ENCODE measurements around the gene PLIN1. TPM values are rescaled to one million over a fixed set of nuclear protein-coding genes. Genes with fewer than 3 reads are reported as not detected.

PLIN1 gene
- total RNA-seq, 1 donor from 2014 or later, result 0.15 TPM

DNA sequence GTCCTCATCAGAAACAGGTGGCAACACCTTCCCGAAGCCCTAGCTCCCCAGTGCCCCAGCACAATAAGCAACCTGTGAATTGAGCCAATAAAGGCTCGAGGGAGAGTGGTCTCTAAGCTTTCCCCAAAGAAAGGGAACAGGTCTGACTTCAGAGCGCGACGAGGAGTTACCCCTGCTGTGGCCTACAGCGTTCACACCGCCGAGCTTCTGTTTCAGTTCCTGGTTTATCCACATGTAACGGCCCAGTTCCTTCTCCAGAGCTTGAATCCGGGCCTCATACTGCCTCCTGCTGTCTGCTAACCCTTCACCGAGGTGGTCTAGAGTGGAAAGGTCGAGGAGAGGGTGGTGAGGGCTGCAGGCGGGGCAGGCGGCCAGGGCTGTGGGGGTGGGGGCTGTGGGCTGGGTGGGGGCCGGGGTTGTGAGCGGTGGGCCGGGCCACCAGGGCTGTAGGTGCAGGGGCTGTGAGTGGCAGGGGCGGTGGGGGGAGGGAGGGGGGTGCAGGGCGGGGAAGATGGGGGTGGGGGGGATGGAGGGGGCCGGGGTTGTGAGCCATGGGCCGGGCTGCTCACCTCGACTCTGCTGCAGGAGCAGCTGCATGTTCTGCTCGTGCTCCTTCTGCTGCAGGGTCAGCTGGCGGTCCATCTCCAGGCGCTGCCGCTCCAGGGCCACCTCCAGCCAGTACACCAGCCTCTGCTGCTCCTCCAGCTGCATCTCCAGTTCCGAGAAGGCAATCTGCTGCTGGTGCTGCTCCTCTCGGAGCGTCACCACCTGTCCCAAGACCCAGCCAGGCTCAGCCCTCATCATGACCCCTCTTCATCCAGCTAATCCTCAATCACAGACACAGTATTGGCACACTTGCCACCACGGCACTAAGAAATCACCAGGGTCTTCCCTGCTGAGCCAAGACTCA lies 50.1 kb downstream of the PLIN1 start:
- no peak for DNase-seq (ENCODE audit: low read depth)

DNA sequence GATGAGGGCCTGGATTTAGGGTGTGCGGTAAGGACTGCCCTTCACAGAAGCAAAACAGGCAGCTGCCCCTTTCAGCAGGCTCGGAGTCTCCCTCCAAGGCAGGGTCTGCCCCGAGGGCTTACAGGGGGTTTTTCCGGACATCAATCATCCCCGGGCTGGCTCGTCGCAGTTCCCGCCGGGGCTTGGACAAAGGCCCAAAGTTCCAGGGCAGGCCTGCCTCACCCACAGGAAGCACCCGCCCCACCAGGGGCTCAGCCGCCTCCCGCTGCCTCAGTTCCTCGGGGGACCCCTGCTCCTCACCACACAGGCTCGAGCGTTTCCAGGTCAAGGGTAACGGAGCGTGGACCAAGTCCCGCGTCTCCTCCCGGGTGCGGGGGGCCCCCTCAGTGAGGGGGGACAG lies 50.9 kb downstream of the PLIN1 start:
- DNase-seq (ENCODE audit: low read depth), result no peak

DNA sequence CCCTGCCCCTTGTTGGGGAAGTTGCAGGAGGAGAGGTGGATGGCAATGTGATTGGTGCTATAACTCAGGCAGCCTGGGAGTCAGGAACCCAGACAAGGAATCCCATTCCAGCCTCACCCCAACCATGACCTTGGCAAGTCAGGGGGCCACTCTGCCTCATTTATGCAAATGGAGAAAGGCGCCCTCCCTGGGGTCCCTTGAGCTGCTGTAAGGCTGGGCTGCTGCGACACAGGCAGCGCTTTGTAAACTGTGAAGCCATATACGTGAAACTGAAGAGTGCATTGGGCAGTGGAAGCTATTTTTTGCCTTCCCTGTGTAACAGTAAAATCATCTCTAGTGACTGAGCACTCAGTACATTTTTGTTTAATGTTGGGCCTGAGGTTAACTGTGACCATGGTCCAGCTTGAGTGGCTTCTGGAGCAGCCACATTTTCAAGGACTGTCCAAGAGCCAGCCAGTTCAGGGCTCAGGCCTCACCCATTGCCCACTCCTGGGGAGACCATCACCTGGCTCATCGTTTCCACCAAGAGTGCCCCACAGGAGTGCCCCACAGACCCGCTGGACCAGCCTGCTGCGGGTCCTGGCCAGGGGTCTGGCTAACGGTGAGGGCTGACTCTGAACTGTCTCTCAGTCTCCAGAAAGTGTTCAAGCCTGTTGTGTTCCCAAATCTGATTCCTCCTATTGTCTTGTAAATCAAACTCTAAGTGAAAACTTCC lies 51.8 kb downstream of the PLIN1 start:
- no peak for DNase-seq (ENCODE audit: low read depth)

DNA sequence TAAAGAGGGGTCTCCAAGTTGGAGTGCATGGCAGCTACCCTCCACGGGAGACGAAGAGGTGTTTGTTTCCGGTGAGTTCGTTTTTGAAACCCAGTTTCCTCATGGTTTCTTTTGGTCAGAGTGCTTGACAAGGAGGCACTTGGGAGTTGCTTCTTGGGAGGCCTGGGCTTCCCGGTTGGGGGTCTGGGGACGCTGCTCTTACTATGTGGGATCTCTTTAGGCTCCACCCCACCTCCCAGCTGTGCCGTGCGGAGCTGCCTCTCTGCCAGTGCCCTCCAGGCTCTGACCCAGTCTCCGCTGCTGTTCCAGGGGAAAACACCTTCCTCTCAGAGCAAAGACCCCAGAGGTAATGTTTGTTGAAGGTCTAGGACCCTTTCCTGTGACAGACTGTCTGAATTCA lies 53.5 kb downstream of the PLIN1 start:
- no peak for DNase-seq (ENCODE audit: low read depth)

DNA sequence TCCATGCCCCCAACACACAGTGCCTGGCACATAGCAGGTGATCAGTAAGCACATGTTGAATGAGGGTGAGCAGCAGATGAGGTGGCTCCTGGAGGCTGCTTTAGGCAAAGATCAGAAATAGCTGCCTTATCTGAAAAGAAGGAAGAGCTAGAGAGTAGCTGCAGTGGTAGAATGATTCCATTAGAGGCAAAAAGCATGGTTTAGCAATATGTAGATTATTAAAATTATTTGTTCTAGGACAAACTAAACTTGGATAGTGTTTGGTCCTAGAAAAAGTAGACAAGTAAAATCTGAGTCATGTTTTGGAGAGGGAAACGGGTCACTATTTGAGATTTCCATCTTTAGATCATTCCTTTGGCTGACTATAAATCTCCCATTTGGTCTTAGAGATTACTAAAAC lies 56.0 kb downstream of the PLIN1 start:
- no peak for DNase-seq (ENCODE audit: low read depth)

DNA sequence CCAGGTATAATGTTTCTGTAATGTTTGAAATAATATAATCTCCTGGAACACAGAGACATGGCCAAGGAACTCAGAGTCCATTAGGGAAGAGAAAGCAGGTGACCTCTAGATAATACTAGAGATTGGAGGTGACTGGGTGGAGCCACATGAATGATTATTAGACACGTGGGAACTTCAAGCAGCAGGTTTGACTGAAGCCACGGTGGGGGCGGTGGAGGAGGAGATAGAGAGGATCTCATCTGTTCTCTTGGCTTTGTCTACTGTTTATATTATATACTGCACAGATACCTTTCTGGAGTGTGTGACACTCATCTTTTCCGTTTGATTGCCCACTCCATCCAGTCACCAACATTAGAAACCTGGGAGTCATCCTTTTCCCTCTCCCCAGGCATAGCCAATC lies 57.6 kb downstream of the PLIN1 start:
- DNase-seq (ENCODE audit: low read depth), result no peak

DNA sequence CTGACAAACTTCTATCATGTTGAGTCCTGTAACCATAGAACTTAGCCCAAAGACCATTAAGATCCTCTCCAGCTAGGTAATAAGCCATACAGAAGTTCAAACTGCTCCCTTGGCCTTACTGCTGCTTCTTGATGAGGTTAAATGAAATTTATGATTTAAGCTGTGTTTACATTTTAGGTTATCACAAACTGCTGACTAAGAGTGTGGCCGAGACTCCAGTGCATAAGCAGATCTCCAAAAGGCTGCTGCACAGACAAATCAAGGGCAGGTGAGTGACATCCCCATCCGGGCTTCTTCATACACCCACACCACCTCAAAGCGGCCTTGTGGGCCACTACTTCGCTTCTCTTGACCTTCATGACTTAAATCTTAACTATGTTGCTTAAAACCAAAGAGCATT lies 62.9 kb downstream of the PLIN1 start:
- no peak for DNase-seq (ENCODE audit: low read depth)

DNA sequence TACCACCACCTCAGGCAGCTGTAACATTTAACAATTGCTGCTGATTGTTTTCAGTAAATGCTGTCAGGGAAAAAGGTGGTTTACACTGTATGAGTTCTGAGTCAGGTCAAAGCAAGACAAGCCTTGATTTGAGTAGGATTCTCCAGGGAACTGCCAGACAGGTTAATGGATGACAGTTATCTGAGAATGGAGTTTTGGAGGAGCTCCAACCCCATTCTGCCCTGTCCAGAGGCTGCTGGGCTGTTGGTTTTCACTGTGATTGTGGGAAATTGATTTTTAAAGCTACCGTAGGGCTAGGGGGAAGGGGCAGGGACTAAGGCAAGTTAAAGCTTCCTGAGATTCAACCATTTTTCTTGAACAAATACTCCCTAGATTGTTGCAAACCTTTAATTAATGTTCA lies 64.0 kb downstream of the PLIN1 start:
- peak; percentile 4 for DNase-seq (ENCODE audit: low read depth)

Other genes with a start within 250 kb of the PLIN1 start
- gene RHCG, start 182.8 kb downstream of the PLIN1 start, total RNA-seq, result 0.10 and 1.6 TPM in 2 replicates
- 0.65 and 1.9 TPM in 2 replicates for gene TICRR, start 103.9 kb downstream of the PLIN1 start, total RNA-seq
- 1.4 and 4.1 TPM in 2 replicates for gene KIF7, start 23.9 kb downstream of the PLIN1 start, total RNA-seq
- 3.3 and 11.6 TPM in 2 replicates for gene PEX11A, start 11.4 kb upstream of the PLIN1 start, total RNA-seq
- gene WDR93, start 11.4 kb upstream of the PLIN1 start, total RNA-seq, result 0.69 and 1.2 TPM in 2 replicates
- gene MESP1, start 71.9 kb upstream of the PLIN1 start, total RNA-seq, result 0.45 and 0.69 TPM in 2 replicates
- gene MESP2, start 97.0 kb upstream of the PLIN1 start, total RNA-seq, result not detected in 2 replicates
- gene ANPEP, start 135.5 kb upstream of the PLIN1 start, total RNA-seq, result 34.7 and 80.6 TPM in 2 replicates
- 64.9 and 74.4 TPM in 2 replicates for gene AP3S2, start 214.6 kb upstream of the PLIN1 start, total RNA-seq
- 4.7 and 7.5 TPM in 2 replicates for gene ARPIN, start 233.6 kb upstream of the PLIN1 start, total RNA-seq